ENCODE data around the gene HPCAL4. TPM values are rescaled to one million over a fixed set of nuclear protein-coding genes. Genes with fewer than 3 reads are reported as not detected.
A peak's percentile ranks its signal among the peaks of the same experiment; 100 is the strongest.

HPCAL4 gene
- polyA plus RNA-seq, 1 donor: 2.5 TPM

DNA sequence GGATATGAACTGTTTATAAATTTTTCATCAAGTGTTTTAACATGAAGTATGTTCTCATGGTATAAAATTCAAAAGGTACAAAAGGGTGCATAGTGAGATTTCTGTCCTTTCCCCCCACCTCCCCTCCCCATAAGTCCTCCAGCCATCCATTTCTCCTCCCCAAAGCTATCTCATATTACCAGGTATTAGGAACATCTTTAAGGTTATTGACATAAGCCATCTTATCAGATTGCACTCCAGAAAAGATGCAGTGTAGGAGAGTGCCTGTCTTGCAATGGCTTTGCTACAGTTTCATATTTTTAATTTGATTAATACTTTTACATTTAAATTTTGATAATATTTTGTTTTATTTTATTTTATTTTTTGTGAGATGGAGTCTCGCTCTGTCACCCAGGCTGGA, 13.5 kb upstream of the HPCAL4 start:
- DNase-seq: no peak
- no peak overlapping the region for H3K27ac ChIP-seq (ENCODE audit: low read length)
- WGBS (ENCODE audit: insufficient coverage, low lambda C conversion rate): no CpG with 5 or more reads among the region's 1 CpG

DNA sequence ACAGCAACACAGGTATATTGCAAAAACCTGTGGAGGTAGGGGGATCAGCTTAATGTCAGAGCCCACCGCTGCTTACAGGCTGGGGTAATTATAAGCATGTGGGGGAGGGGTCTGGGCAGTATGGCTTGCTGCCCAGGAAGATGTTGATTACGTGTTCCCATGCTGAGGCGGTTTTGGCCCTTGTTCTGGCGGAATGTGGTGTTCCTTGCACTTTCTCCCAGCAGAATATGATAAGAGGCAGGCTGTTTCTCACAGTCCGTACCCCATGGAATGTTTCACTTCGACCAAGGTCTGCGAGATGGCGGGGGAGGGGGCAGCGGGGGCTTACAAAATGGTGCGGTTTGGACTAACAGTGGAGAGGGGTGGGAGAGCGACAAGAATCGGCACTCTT, 9.8 kb upstream of the HPCAL4 start:
- peak; percentile 54 for DNase-seq
- no peak overlapping the region for H3K27ac ChIP-seq (ENCODE audit: low read length)
- WGBS (ENCODE audit: insufficient coverage, low lambda C conversion rate): no CpG with 5 or more reads among the region's 12 CpGs

More for the DNA sequence above, 13.5 kb upstream of the HPCAL4 start:
- Histone ChIP-seq H3K4me1 (ENCODE audit: control insufficient read depth, insufficient read depth, low read length) (peaks cover 16% of the 10 kb centered on the region), H3K36me3 (ENCODE audit: control insufficient read depth, insufficient read depth, low read length) (no peaks in the 10 kb centered on the region), H3K4me3 (ENCODE audit: low read length) (no peak overlapping the region), H3K27me3 (ENCODE audit: control insufficient read depth, insufficient read depth, low read length) (peaks cover 3% of the 10 kb centered on the region), H3K9me3 (ENCODE audit: control insufficient read depth, low read depth, low read length) (no peaks in the 10 kb centered on the region)

DNA sequence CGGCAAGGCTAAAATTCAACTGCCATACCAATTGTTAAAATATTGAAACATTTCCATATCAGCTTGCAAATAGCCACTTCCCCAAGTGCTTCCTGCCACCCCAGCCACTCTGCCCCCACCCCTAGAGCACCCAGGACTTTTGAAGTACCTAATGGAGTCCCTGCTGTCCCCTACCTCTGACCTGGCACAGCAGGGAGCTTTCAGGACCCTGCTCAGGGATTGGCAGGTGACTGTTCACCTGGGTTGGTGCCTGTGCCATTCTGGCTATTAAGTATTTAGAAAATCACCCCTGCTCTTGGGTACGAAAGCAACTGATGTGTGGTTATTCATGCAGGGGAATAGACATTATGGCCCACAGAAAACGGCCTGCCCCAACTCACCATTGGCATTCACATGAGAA, 9.1 kb upstream of the HPCAL4 start:
- H3K27ac ChIP-seq (ENCODE audit: low read length): no peak overlapping the region
- no peaks in the 10 kb centered on the region for H3K9me3 ChIP-seq (ENCODE audit: control insufficient read depth, low read depth, low read length)
- peaks cover 16% of the 10 kb centered on the region for H3K4me1 ChIP-seq (ENCODE audit: control insufficient read depth, insufficient read depth, low read length)
- no peak overlapping the region for H3K4me3 ChIP-seq (ENCODE audit: low read length)
- DNase-seq: no peak
- WGBS (ENCODE audit: insufficient coverage, low lambda C conversion rate): no CpG with 5 or more reads among the region's 3 CpGs
- peaks cover 24% of the 10 kb centered on the region for H3K27me3 ChIP-seq (ENCODE audit: control insufficient read depth, insufficient read depth, low read length)
- H3K36me3 ChIP-seq (ENCODE audit: control insufficient read depth, insufficient read depth, low read length): no peaks in the 10 kb centered on the region

More for the DNA sequence above, 9.8 kb upstream of the HPCAL4 start:
- peaks cover 23% of the 10 kb centered on the region for H3K27me3 ChIP-seq (ENCODE audit: control insufficient read depth, insufficient read depth, low read length)
- H3K4me3 ChIP-seq (ENCODE audit: low read length): no peak overlapping the region
- H3K9me3 ChIP-seq (ENCODE audit: control insufficient read depth, low read depth, low read length): no peaks in the 10 kb centered on the region
- H3K4me1 ChIP-seq (ENCODE audit: control insufficient read depth, insufficient read depth, low read length): peaks cover 16% of the 10 kb centered on the region
- H3K36me3 ChIP-seq (ENCODE audit: control insufficient read depth, insufficient read depth, low read length): no peaks in the 10 kb centered on the region

DNA sequence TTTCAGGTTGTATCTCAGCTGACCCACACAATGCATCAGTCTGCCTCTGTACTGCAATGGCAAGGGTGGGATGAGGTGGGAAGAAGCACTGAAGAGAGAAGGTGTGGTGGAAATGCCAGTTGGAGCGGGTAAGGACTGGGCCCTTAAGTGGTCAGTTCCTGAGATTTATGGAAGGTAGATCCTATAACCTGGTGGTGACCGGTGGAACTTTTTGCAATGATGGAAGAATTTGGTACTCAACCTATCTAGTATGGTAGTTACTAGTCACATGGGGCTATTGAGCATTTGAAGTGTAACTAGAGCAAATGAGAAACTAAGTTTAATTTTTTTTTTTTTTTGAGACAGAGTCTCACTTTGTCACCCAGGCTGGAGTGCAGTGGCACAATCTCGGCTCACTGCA, 8.2 kb upstream of the HPCAL4 start:
- Histone ChIP-seq H3K36me3 (ENCODE audit: control insufficient read depth, insufficient read depth, low read length) (no peaks in the 10 kb centered on the region), H3K27me3 (ENCODE audit: control insufficient read depth, insufficient read depth, low read length) (peaks cover 32% of the 10 kb centered on the region), H3K27ac (ENCODE audit: low read length) (no peak overlapping the region), H3K4me3 (ENCODE audit: low read length) (no peak overlapping the region), H3K4me1 (ENCODE audit: control insufficient read depth, insufficient read depth, low read length) (peaks cover 16% of the 10 kb centered on the region), H3K9me3 (ENCODE audit: control insufficient read depth, low read depth, low read length) (no peaks in the 10 kb centered on the region)
- WGBS (ENCODE audit: insufficient coverage, low lambda C conversion rate): no CpG with 5 or more reads among the region's 3 CpGs
- DNase-seq: no peak

DNA sequence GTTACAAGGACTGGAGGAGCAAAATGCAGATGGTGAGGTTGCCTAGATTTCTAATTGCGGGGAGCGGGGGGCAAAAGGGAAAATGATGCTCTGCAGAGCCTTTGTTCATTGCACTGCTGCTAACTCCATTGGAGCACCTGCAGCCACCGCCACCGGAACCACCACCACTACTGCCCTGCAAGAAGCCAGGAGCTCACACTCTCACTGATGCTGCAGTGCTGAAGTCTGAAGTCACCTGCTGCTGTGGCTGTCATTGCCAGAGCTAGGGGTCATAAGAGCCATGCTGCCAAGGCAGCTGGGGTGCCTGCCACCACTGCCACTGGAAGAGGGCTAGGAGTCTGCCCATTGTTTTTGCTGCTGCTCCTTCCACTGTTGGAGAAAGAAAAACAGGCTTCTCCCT, 7.3 kb upstream of the HPCAL4 start:
- H3K9me3 ChIP-seq (ENCODE audit: control insufficient read depth, low read depth, low read length): no peaks in the 10 kb centered on the region
- H3K4me3 ChIP-seq (ENCODE audit: low read length): no peak overlapping the region
- H3K27ac ChIP-seq (ENCODE audit: low read length): no peak overlapping the region
- no peak for DNase-seq
- H3K27me3 ChIP-seq (ENCODE audit: control insufficient read depth, insufficient read depth, low read length): peaks cover 41% of the 10 kb centered on the region
- no peaks in the 10 kb centered on the region for H3K36me3 ChIP-seq (ENCODE audit: control insufficient read depth, insufficient read depth, low read length)
- 90% methylated on average over 2 of the region's 4 CpGs for WGBS (ENCODE audit: insufficient coverage, low lambda C conversion rate)
- peaks cover 16% of the 10 kb centered on the region for H3K4me1 ChIP-seq (ENCODE audit: control insufficient read depth, insufficient read depth, low read length)

DNA sequence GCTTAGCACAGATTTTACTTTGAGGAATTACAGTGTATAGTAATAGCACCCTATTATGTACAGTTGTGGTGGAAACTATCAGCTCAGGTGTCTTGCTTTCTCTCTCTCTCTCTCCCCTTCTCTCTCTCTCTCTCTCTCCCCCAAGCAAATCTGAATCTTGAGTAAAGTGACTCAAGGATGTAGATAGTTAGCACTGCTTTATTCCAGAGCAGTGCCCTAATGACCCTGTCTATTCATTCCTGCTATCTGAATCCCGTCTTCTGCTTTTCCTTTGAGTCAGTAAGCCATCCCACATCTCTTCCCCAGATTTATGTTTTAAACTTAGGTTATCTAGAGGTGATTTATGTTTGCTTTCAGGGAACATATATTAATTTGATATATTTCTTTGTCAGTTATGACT, 5.2 kb upstream of the HPCAL4 start:
- H3K4me1 ChIP-seq (ENCODE audit: control insufficient read depth, insufficient read depth, low read length): peaks cover 18% of the 10 kb centered on the region
- peaks cover 8% of the 10 kb centered on the region for H3K9me3 ChIP-seq (ENCODE audit: control insufficient read depth, low read depth, low read length)
- H3K27ac ChIP-seq (ENCODE audit: low read length): no peak overlapping the region
- no peak for DNase-seq
- peaks cover 62% of the 10 kb centered on the region for H3K27me3 ChIP-seq (ENCODE audit: control insufficient read depth, insufficient read depth, low read length)
- H3K4me3 ChIP-seq (ENCODE audit: low read length): no peak overlapping the region
- H3K36me3 ChIP-seq (ENCODE audit: control insufficient read depth, insufficient read depth, low read length): no peaks in the 10 kb centered on the region
- no CpG with 5 or more reads among the region's 1 CpG for WGBS (ENCODE audit: insufficient coverage, low lambda C conversion rate)

DNA sequence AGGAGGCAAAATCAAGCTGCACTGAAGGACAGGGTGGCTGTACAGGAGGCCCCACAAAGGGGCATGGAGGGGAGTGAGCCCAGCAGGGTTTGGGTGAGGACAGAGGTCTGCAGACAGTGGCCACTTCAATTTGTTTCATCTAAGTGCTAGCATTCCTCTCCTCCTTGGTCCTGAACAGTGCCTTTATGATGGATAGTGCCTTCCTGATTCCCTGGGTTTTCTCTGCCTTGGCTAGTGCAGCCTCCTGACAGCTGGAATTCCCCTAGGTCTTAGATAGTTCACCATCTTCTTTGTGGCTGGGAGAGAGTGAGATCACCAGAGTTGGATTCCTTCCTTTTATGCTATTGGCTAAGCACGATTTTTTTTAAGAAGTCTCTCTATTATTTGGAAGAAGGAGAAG, 3.8 kb upstream of the HPCAL4 start:
- Histone ChIP-seq H3K9me3 (ENCODE audit: control insufficient read depth, low read depth, low read length) (peaks cover 8% of the 10 kb centered on the region), H3K4me3 (ENCODE audit: low read length) (no peak overlapping the region), H3K27ac (ENCODE audit: low read length) (no peak overlapping the region), H3K36me3 (ENCODE audit: control insufficient read depth, insufficient read depth, low read length) (no peaks in the 10 kb centered on the region), H3K27me3 (ENCODE audit: control insufficient read depth, insufficient read depth, low read length) (peaks cover 76% of the 10 kb centered on the region), H3K4me1 (ENCODE audit: control insufficient read depth, insufficient read depth, low read length) (peaks cover 12% of the 10 kb centered on the region)
- no CpG with 5 or more reads among the region's 1 CpG for WGBS (ENCODE audit: insufficient coverage, low lambda C conversion rate)
- DNase-seq: peak in 1 of 2 donors; percentile 22

DNA sequence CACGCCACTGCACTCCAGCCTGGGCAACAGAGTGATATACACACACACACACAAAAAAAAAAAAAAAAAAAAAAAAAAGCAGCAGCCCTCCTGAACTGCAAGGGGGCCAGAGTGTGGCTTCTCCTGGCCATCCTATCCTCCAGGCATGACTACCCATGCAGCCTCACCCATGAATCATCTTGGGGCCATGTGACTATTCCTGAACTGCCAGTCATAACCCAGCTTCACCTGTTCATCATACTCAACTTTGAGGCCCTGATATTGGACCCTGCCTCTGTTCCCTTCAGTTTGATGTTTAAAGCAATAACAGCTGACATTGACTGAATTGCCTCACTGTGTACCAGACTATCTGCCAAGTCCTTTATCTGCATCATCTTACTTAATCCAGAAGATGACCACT, 2.8 kb upstream of the HPCAL4 start:
- WGBS (ENCODE audit: insufficient coverage, low lambda C conversion rate): no CpG with 5 or more reads among the region's 1 CpG
- Histone ChIP-seq H3K9me3 (ENCODE audit: control insufficient read depth, low read depth, low read length) (peaks cover 8% of the 10 kb centered on the region), H3K27ac (ENCODE audit: low read length) (no peak overlapping the region), H3K36me3 (ENCODE audit: control insufficient read depth, insufficient read depth, low read length) (no peaks in the 10 kb centered on the region), H3K4me1 (ENCODE audit: control insufficient read depth, insufficient read depth, low read length) (peaks cover 12% of the 10 kb centered on the region), H3K4me3 (ENCODE audit: low read length) (no peak overlapping the region), H3K27me3 (ENCODE audit: control insufficient read depth, insufficient read depth, low read length) (peaks cover 82% of the 10 kb centered on the region)
- DNase-seq: no peak

DNA sequence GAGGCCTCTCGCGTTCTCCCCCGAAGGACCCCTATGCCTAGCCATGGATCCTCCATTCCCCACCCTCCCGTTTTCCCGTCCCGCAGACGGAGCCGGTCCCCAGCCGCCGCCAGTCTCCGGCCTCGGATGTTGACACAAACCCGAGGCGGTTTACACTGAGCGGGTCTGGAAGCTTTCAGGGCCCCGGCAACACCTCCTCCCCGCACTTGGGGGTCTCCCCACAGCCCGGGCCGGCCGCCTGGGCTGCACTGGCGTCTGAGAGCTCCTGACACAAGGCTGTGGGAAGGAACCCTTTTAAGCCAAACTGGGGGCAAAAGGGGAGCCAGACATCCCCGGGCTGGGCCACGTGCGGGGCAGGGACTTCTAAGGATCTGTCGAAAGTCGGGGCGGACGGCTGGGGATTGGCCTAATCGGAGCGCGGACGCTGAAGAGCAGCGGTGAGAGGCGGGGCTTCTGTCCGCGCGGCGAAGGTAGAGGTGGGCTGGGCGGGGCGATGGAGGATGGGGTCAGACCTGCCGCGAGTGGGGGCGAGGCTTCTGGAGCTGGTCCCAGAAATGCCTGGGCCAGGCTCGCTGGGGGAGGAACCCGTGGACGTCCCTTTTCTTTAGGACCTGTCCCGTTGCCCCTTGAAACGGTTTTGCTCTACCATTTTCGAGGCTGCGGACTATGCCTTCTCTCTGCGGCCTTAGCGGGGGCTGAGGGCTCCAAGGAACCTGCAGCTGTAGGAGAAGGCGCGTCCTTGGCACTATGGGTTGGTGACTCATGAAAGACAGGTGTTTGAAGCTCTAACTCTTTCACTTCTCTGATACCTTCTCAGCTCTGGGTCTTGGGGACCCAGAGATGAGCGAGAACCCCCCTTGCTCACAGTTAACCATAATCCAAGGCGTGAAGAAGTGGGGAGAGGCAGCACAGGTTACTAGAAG, 1.2 kb upstream of the HPCAL4 start:
- peak in 1 of 2 donors; percentile 29 for DNase-seq
- peak overlapping the region; percentile 33 for H3K4me3 ChIP-seq (ENCODE audit: low read length)
- peaks cover 87% of the 10 kb centered on the region for H3K27me3 ChIP-seq (ENCODE audit: control insufficient read depth, insufficient read depth, low read length)
- peaks cover 8% of the 10 kb centered on the region for H3K9me3 ChIP-seq (ENCODE audit: control insufficient read depth, low read depth, low read length)
- no peaks in the 10 kb centered on the region for H3K36me3 ChIP-seq (ENCODE audit: control insufficient read depth, insufficient read depth, low read length)
- no peak overlapping the region for H3K27ac ChIP-seq (ENCODE audit: low read length)
- no CpG with 5 or more reads among the region's 56 CpGs for WGBS (ENCODE audit: insufficient coverage, low lambda C conversion rate)
- peaks cover 12% of the 10 kb centered on the region for H3K4me1 ChIP-seq (ENCODE audit: control insufficient read depth, insufficient read depth, low read length)

DNA sequence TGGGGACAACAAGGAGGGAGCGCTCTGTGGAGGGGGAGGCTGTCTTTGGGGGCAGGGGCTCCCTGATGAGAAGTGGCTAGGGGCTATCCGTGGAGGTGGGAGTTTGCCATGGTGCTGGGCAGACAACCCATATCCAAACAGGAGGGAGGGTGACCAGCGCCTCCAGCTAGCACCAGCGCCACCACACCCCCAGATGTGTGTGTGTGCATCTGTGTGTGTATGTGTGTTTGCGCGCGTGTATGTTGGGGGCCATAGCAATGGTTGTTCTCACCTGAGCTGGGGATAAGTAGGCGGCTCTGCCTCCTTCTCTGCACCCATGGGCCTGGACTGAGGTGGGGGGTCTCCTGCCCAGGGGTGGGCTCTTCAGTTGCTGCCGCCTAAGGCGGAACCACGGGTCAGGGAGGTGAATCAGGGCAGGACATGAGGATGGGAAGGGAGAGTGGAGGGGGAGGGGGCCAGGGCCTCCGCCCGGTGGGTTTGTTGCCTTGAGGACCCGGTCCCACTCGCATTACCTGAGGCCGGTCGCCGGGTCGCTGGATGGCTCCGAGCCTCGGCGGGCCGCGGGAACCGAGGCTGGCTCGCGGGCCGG, 345 bp downstream of the HPCAL4 start:
- Histone ChIP-seq H3K9me3 (ENCODE audit: control insufficient read depth, low read depth, low read length) (peaks cover 8% of the 10 kb centered on the region), H3K27ac (ENCODE audit: low read length) (no peak overlapping the region), H3K36me3 (ENCODE audit: control insufficient read depth, insufficient read depth, low read length) (no peaks in the 10 kb centered on the region), H3K4me3 (ENCODE audit: low read length) (no peak overlapping the region), H3K27me3 (ENCODE audit: control insufficient read depth, insufficient read depth, low read length) (peaks cover 91% of the 10 kb centered on the region), H3K4me1 (ENCODE audit: control insufficient read depth, insufficient read depth, low read length) (peaks cover 12% of the 10 kb centered on the region)
- no CpG with 5 or more reads among the region's 28 CpGs for WGBS (ENCODE audit: insufficient coverage, low lambda C conversion rate)
- DNase-seq: no peak
